Uterus (tissue), 4 donors: ENCODE measurements around the gene SLC38A7. TPM values are rescaled to one million over a fixed set of nuclear protein-coding genes. Genes with fewer than 3 reads are reported as not detected.
A peak's percentile ranks its signal among the peaks of the same experiment; 100 is the strongest.

Experiments used
- DNase-seq, 2 donors: peaks; one replicate each; pipeline ENCODE4 v3.0.0-alpha.2; 2019 to 2020
- H3K27ac ChIP-seq, 2 donors: fragments of 200-600 bp; sonication (generic); 1 replicate in 1 of 2; 2 replicates in 1 of 2; pipeline ENCODE4 v1.5.1; 2016 to 2018
- H3K27me3 ChIP-seq, 2 donors: fragments of 200-600 bp; sonication (generic); one replicate each; pipeline ENCODE4 v1.5.1; 2018 to 2019; ENCODE audit warnings: control low read depth in 1 of 2
- H3K36me3 ChIP-seq, 2 donors: fragments of 200-600 bp; sonication (generic); one replicate each; pipeline ENCODE4 v1.5.1; 2019; ENCODE audit warnings: control low read depth in 1 of 2
- H3K4me1 ChIP-seq, 2 donors: fragments of 200-600 bp; sonication (generic); one replicate each; pipeline ENCODE4 v1.5.1; 2018 to 2019; ENCODE audit warnings: control low read depth in 1 of 2
- H3K4me3 ChIP-seq, 2 donors: fragments of 200-600 bp; sonication (generic); 1 replicate in 1 of 2; 2 replicates in 1 of 2; pipeline ENCODE4 v1.5.1; 2018 to 2019; ENCODE audit warnings: mild to moderate bottlenecking in 1 of 2
- H3K9me3 ChIP-seq, 2 donors: fragments of 200-600 bp; sonication (generic); one replicate each; pipeline ENCODE4 v1.5.1; 2019; ENCODE audit warnings: control low read depth in 1 of 2
- POLR2A ChIP-seq, 2 donors: fragments of 450-650 bp; IDR thresholded peaks; one replicate each; pipeline ENCODE4 v1.6.1; 2016; ENCODE audit warnings: antibody characterized with exemption in 2 of 2, mild to moderate bottlenecking in 1 of 2, moderate library complexity in 1 of 2
- intact Hi-C: fragments of 100-400 bp; cut with DNase I; formaldehyde crosslinking; loops from one replicate; pipeline ENCODE4 v1.15.1; 2023; ENCODE audit warnings: low total_unique reads
- total RNA-seq, 4 donors: library from RNA; depleted of rRNA in 3 of 4; stranded (reverse); fragments of >200 nt in 3 of 4; gene quantifications; one replicate each; pipeline versions ENCODE4 v1.1.0 to v1.2.4, GENCODE V29; 2014 to 2023
- TF ChIP-seq, protein P1 (sequence below), 4 experiments: fragments of 200-600 bp in 2 of 4; fragments of 450-650 bp in 2 of 4; sonication (generic) in 2 of 4; IDR thresholded peaks; one replicate each; pipeline ENCODE4 v1.5.1; 2016 to 2019; ENCODE audit warnings: antibody characterized with exemption in 4 of 4, mild to moderate bottlenecking in 2 of 4, moderate library complexity in 1 of 4
- donor health status: DM: yes; HTN: yes; CAD: no.

The SLC38A7 gene
- total RNA-seq, 4 donors from 2014 or later = 6.2 to 15.5 (median 10.2) TPM

- no peaks in the 10 kb centered on the region for H3K27me3 ChIP-seq
- no peak overlapping the region for H3K27ac ChIP-seq
- H3K4me1 ChIP-seq = no peaks in the 10 kb centered on the region
- no peaks in the 10 kb centered on the region for H3K36me3 ChIP-seq
- H3K9me3 ChIP-seq = no peaks in the 10 kb centered on the region
- TF ChIP-seq, protein P1, sequence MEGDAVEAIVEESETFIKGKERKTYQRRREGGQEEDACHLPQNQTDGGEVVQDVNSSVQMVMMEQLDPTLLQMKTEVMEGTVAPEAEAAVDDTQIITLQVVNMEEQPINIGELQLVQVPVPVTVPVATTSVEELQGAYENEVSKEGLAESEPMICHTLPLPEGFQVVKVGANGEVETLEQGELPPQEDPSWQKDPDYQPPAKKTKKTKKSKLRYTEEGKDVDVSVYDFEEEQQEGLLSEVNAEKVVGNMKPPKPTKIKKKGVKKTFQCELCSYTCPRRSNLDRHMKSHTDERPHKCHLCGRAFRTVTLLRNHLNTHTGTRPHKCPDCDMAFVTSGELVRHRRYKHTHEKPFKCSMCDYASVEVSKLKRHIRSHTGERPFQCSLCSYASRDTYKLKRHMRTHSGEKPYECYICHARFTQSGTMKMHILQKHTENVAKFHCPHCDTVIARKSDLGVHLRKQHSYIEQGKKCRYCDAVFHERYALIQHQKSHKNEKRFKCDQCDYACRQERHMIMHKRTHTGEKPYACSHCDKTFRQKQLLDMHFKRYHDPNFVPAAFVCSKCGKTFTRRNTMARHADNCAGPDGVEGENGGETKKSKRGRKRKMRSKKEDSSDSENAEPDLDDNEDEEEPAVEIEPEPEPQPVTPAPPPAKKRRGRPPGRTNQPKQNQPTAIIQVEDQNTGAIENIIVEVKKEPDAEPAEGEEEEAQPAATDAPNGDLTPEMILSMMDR (IDR thresholded peaks at IDR 0.05) = no peak
- no peak for TF ChIP-seq POLR2A (IDR thresholded peaks at IDR 0.05)
- no peak overlapping the region for H3K4me3 ChIP-seq
- no peak for DNase-seq
- intact Hi-C loops = no loop called here
Measured at GRCh38 chr16:58636466-58636865, 48.1 kb downstream of the SLC38A7 start.

DNA sequence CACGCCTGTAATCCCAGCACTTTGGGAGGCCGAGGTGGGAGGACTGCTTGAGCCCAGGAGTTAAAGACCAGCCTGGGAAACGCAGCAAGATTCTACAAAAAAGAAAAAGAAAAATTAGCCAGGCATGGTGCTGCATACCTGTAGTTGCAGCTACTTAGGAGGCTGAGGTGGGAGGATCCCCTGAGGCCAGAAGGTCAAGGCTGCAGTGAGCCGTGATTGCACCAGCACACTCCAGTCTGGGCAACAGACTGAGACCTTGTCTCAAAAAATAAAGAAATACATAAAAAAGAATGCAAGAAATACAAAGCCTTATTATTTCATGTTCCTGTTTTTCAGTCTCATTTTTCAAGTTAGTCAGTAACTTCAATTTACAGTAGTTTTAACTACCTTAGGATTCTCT, 49.1 kb downstream of the SLC38A7 start:
- no peak overlapping the region for H3K4me3 ChIP-seq
- H3K27me3 ChIP-seq = no peaks in the 10 kb centered on the region
- intact Hi-C loops = no loop called here
- H3K9me3 ChIP-seq = no peaks in the 10 kb centered on the region
- no peak overlapping the region for H3K27ac ChIP-seq
- no peak for DNase-seq
- TF ChIP-seq POLR2A (IDR thresholded peaks at IDR 0.05) = no peak
- TF ChIP-seq, protein P1 (IDR thresholded peaks at IDR 0.05) = no peak
- no peaks in the 10 kb centered on the region for H3K36me3 ChIP-seq
- H3K4me1 ChIP-seq = no peaks in the 10 kb centered on the region

GRCh38 chr16:58634265-58634802, 50.2 kb downstream of the SLC38A7 start:
- Histone ChIP-seq H3K27me3 (no peaks in the 10 kb centered on the region), H3K36me3 (no peaks in the 10 kb centered on the region), H3K4me1 (no peaks in the 10 kb centered on the region), H3K27ac (no peak overlapping the region), H3K9me3 (no peaks in the 10 kb centered on the region), H3K4me3 (no peak overlapping the region)
- no peak for TF ChIP-seq POLR2A (IDR thresholded peaks at IDR 0.05)
- no peak for DNase-seq
- intact Hi-C loops = no loop called here

- H3K4me3 ChIP-seq = peak within 1 kb of the TSS; percentile 84 to 92
- TF ChIP-seq POLR2A (IDR thresholded peaks at IDR 0.05) = peak; percentile 80
- TF ChIP-seq, protein P1 (IDR thresholded peaks at IDR 0.05) = peak in 2 of 4 experiments; percentile 29
- H3K4me1 ChIP-seq = peaks cover 0 to 5% of the 10 kb centered on the region in 2 donors
- H3K36me3 ChIP-seq = no peaks in the 10 kb centered on the region
- H3K27ac ChIP-seq = peak within 1 kb of the TSS; percentile 99
- H3K27me3 ChIP-seq = no peaks in the 10 kb centered on the region
- H3K9me3 ChIP-seq = no peaks in the 10 kb centered on the region
- intact Hi-C loops = no loop called here
- DNase-seq = peak; percentile 98 to 99
Measured at GRCh38 chr16:58629733-58630640, 54.6 kb downstream of the SLC38A7 start, which contains the start of gene CNOT1. Gene CNOT1 (minus strand): TSS chr16:58629826. CDS start chr16:58599337, 30,489 bp downstream.

- no peaks in the 10 kb centered on the region for H3K36me3 ChIP-seq
- H3K9me3 ChIP-seq = no peaks in the 10 kb centered on the region
- intact Hi-C loops = no loop called here
- TF ChIP-seq, protein P1 (IDR thresholded peaks at IDR 0.05) = no peak
- no peak for TF ChIP-seq POLR2A (IDR thresholded peaks at IDR 0.05)
- H3K27me3 ChIP-seq = no peaks in the 10 kb centered on the region
- peak overlapping the region; percentile 84 to 92 for H3K4me3 ChIP-seq
- peak overlapping the region; percentile 99 for H3K27ac ChIP-seq
- peaks cover 0 to 5% of the 10 kb centered on the region in 2 donors for H3K4me1 ChIP-seq
- peak; percentile 30 to 31 for DNase-seq
Measured at GRCh38 chr16:58628845-58629732, 55.5 kb downstream of the SLC38A7 start.
